CD8-positive, alpha-beta memory T cell (primary cell): ENCODE measurements around the gene FAM163B. TPM values are rescaled to one million over a fixed set of nuclear protein-coding genes. Genes with fewer than 3 reads are reported as not detected.
A peak's percentile ranks its signal among the peaks of the same experiment; 100 is the strongest.

Source experiments
- CTCF ChIA-PET: fragments of 350-600 bp; sonication (Branson Sonifier 250); formaldehyde crosslinking; loops from one replicate; lab custom pipeline; 2021; ENCODE audit warnings: antibody characterized with exemption; lab: Charles Lee
- POLR2A ChIA-PET: fragments of 350-600 bp; sonication (Branson Sonifier 250); formaldehyde crosslinking; loops from one replicate; lab custom pipeline; 2021; ENCODE audit warnings: antibody characterized with exemption; lab: Charles Lee
- DNase-seq, 5 donors: peaks; one replicate each; pipeline versions ENCODE4 v3.0.0 to v3.0.0-alpha.2; 2020 to 2022; ENCODE audit warnings: mixed read lengths in 1 of 5
- H3K27ac ChIP-seq: one replicate; pipeline ENCODE4 v1.7.0; 2013; ENCODE audit warnings: low read depth, mild to moderate bottlenecking, low read length, moderate library complexity
- H3K27me3 ChIP-seq: 2 replicates; pipeline ENCODE4 v1.7.0; 2013; ENCODE audit warnings: low read length, mild to moderate bottlenecking; ENCODE audit not compliant: insufficient read depth, poor library complexity, severe bottlenecking
- H3K36me3 ChIP-seq: 2 replicates; pipeline ENCODE4 v1.7.0; 2013; ENCODE audit warnings: mild to moderate bottlenecking, low read length, moderate library complexity; ENCODE audit not compliant: insufficient read depth
- H3K4me1 ChIP-seq: 2 replicates; pipeline ENCODE4 v1.7.0; 2013; ENCODE audit warnings: mild to moderate bottlenecking, low read length, moderate library complexity; ENCODE audit not compliant: insufficient read depth
- H3K4me3 ChIP-seq: 2 replicates; pipeline ENCODE4 v1.7.0; 2013; ENCODE audit warnings: mild to moderate bottlenecking, low read length
- H3K9me3 ChIP-seq: 2 replicates; pipeline ENCODE4 v1.7.0; 2013; ENCODE audit warnings: mild to moderate bottlenecking, low read length
- H3K27ac Mint-ChIP-seq, 8 donors: one replicate each; pipeline ENCODE4 v1.8.0; 2020 to 2021; ENCODE audit warnings: mixed read lengths in 8 of 8, mild to moderate bottlenecking in 6 of 8, inconsistent platforms in 3 of 8, moderate library complexity in 3 of 8
- H3K27me3 Mint-ChIP-seq, 2 donors: one replicate each; pipeline ENCODE4 v1.8.0; 2020 to 2021; ENCODE audit warnings: mixed read lengths in 2 of 2, mild to moderate bottlenecking in 1 of 2, moderate library complexity in 1 of 2
- H3K36me3 Mint-ChIP-seq, 3 donors: one replicate each; pipeline ENCODE4 v1.8.0; 2020 to 2021; ENCODE audit warnings: mixed read lengths in 3 of 3, inconsistent platforms in 1 of 3, mild to moderate bottlenecking in 1 of 3
- H3K4me1 Mint-ChIP-seq, 3 donors: one replicate each; pipeline ENCODE4 v1.8.0; 2020 to 2021; ENCODE audit warnings: mixed read lengths in 3 of 3, inconsistent platforms in 1 of 3, mild to moderate bottlenecking in 1 of 3
- H3K4me3 Mint-ChIP-seq, 7 donors: one replicate each; pipeline ENCODE4 v1.8.0; 2020 to 2021; ENCODE audit warnings: mixed read lengths in 7 of 7, mild to moderate bottlenecking in 6 of 7, moderate library complexity in 4 of 7, inconsistent platforms in 2 of 7
- H3K9me3 Mint-ChIP-seq, 5 donors: one replicate each; pipeline ENCODE4 v1.8.0; 2020 to 2022; ENCODE audit warnings: mixed read lengths in 5 of 5, mild to moderate bottlenecking in 3 of 5, moderate library complexity in 2 of 5, inconsistent platforms in 1 of 5
- polyA plus RNA-seq: library from polyadenylated mRNA; unstranded; fragments of 300-500 nt; fragmentation: Illumina TruSeq; gene quantifications from one replicate; pipeline ENCODE4 v1.2.3, GENCODE V29; 2021
- total RNA-seq, 2 experiments: library from RNA; stranded (reverse); gene quantifications; one replicate each; pipeline ENCODE4 v1.2.3, GENCODE V29; 2021

Gene FAM163B
- total and polyA plus RNA-seq, 3 experiments from 2014 or later: not detected

DNA sequence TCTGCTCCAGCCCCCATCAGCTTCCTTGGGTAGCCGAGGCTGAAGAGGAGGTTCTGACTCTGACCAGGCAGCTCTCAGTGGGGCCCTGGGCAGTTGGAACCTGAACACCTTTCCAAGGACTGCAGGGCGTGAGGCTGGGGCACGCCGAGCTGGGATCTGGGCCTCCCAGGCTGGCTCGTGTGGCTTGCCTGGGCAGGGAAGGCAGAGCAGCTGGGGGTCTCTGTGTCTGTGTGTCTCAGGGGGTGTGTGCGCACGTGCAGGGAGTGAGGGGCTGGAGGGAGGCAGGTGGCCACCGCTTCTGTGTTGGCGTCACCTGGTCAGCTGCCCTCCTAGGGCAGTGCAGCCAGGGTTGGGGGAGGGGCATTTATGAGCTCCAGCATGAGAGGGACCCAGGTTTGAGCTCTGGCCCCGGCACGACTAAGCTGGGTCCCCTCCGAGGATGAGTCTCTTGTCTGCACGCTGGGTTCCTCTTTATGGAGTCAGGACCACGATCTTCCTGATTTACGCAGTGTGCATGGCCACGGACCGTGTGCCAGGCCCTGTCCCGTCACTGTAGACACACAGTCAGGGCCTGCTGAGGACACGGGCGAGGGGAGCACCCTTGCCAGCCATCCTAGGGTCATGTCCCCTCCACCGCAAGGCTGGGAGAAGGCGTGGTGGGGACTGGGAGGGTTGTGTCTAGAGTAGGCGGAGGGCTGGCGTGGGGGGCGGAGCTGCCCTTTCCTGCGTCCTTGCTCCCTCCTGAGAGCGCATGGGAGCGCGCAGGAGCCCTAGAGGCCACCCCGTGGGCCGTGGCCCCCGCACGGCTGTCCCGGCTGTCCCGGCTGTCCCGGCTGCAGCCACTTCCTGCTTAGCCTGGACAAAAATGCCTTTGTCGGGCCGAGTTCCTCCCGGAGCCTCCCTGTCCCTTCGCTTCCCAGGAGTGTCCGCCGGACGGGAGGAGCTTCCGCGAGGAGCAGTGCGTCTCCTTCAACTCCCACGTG lies 70.0 kb downstream of the FAM163B start:
- Histone ChIP-seq H3K9me3 (no peaks in the 10 kb centered on the region), H3K36me3 (no peaks in the 10 kb centered on the region), H3K27ac (no peak overlapping the region), H3K4me3 (no peak overlapping the region), H3K27me3 (no peaks in the 10 kb centered on the region), H3K4me1 (peaks cover 1% of the 10 kb centered on the region)
- Mint-ChIP-seq H3K27ac (no peak overlapping the region), H3K27me3 (peaks cover 6 to 13% of the 10 kb centered on the region in 2 donors), H3K4me1 (peaks cover 0 to 3% (median 0%) of the 10 kb centered on the region in 3 donors), H3K9me3 (no peaks in the 10 kb centered on the region), H3K36me3 (no peaks in the 10 kb centered on the region), H3K4me3 (no peak overlapping the region)
- ChIA-PET POLR2A (no interaction called here), CTCF (no interaction called here)
- DNase-seq: no peak

DNA sequence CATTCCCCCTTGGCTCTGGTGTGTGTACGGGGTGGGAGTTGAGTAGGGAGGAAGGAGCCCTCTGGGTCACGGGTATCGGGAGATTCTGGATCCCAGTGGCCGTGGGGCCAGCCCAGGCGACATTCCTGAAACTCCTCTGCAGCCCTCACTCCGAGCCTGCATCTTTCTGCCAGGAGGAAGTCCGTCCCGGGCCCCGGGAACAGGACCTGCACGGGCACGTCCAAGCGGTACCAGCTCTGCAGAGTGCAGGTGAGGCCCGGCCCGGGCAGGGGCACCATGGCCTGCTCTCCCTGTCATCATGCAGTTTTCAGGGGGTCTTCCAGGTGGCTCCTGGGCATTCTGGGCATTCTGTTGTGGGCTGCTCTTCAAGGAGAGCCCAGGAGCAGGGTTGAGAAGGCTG lies 71.0 kb downstream of the FAM163B start:
- Histone ChIP-seq H3K27ac (no peak overlapping the region), H3K9me3 (no peaks in the 10 kb centered on the region), H3K4me3 (no peak overlapping the region), H3K27me3 (no peaks in the 10 kb centered on the region), H3K4me1 (peaks cover 11% of the 10 kb centered on the region), H3K36me3 (no peaks in the 10 kb centered on the region)
- Mint-ChIP-seq H3K36me3 (no peaks in the 10 kb centered on the region), H3K9me3 (no peaks in the 10 kb centered on the region), H3K27me3 (peaks cover 7 to 18% of the 10 kb centered on the region in 2 donors), H3K27ac (no peak overlapping the region), H3K4me1 (peaks cover 0 to 7% (median 0%) of the 10 kb centered on the region in 3 donors), H3K4me3 (no peak overlapping the region)
- POLR2A ChIA-PET: no interaction called here
- CTCF ChIA-PET: no interaction called here
- no peak for DNase-seq

DNA sequence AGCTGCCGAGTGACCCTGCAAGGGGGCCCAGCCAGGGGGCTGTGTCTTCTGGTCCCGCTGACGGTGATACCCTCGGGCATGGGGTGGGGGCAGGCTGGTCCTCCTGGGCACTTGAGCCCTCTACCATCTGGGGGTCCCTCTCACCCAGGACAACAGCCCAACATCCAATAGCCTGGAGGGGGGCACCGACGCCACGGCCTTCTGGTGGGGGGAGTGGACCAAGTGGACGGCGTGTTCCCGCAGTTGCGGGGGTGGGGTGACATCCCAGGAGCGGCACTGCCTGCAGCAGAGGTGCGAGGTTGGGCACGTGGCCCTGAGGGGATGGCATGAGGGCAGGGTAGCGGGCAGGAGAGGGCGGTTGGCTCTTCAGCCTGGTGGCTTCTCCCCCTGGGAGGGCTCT lies 71.9 kb downstream of the FAM163B start:
- Mint-ChIP-seq H3K27ac (peak overlapping the region in 1 of 8 donors; percentile 77), H3K4me1 (peaks cover 0 to 12% (median 0%) of the 10 kb centered on the region in 3 donors), H3K27me3 (peaks cover 8 to 23% of the 10 kb centered on the region in 2 donors), H3K4me3 (no peak overlapping the region), H3K9me3 (no peaks in the 10 kb centered on the region), H3K36me3 (no peaks in the 10 kb centered on the region)
- CTCF ChIA-PET: no interaction called here
- DNase-seq: no peak
- Histone ChIP-seq H3K27me3 (no peaks in the 10 kb centered on the region), H3K9me3 (no peaks in the 10 kb centered on the region), H3K4me3 (no peak overlapping the region), H3K4me1 (peaks cover 16% of the 10 kb centered on the region), H3K36me3 (no peaks in the 10 kb centered on the region), H3K27ac (no peak overlapping the region)
- POLR2A ChIA-PET: no interaction called here

DNA sequence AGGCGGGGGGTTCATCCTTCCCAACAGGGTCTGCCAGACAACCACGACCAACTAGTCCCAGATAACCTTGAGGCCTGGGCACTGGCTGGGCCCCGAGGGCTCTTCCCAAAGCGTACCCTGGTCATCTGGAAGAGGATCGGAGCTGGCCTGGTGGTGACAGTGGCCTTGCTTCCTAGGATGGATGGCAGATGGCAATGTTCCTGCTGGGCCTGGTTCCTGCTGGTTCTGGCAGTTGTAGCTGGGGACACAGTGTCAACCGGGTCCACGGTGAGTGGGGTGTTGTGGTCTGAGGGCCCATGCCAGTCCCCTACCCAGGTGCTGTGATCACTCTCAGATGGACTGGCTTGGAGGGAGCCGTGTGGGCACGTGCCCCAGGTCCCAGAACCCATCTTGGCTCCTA lies 72.7 kb downstream of the FAM163B start:
- Histone ChIP-seq H3K36me3 (no peaks in the 10 kb centered on the region), H3K9me3 (no peaks in the 10 kb centered on the region), H3K4me3 (no peak overlapping the region), H3K4me1 (peaks cover 16% of the 10 kb centered on the region), H3K27ac (no peak overlapping the region), H3K27me3 (no peaks in the 10 kb centered on the region)
- POLR2A ChIA-PET: no interaction called here
- Mint-ChIP-seq H3K36me3 (no peaks in the 10 kb centered on the region), H3K4me1 (peaks cover 0 to 12% (median 0%) of the 10 kb centered on the region in 3 donors), H3K27ac (no peak overlapping the region), H3K9me3 (no peaks in the 10 kb centered on the region), H3K4me3 (no peak overlapping the region), H3K27me3 (peaks cover 6 to 23% of the 10 kb centered on the region in 2 donors)
- CTCF ChIA-PET: no interaction called here
- no peak for DNase-seq

DNA sequence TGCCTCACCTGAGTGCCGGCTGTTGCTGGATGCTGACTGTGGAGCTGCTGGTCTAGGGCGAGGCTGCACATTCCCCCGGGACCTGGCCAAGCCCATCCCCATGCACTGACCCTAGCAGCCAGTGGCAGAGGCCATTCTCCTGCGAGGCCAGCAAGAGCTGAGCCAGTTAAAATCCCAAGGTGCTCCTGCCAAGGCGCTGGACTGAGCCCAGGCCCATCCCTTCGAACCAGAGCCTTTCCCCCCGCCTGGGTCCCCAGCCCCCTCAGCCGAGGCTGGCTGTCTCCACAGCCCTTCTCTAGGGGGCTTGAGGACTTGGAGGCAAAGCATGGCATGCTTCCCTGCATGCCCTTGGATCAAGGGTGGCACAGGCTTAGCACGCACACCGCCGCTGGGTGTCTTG lies 73.1 kb downstream of the FAM163B start:
- no peaks in the 10 kb centered on the region for H3K36me3 Mint-ChIP-seq
- ChIA-PET POLR2A (no interaction called here), CTCF (no interaction called here)
- H3K9me3 Mint-ChIP-seq: no peaks in the 10 kb centered on the region
- peaks cover 9 to 23% of the 10 kb centered on the region in 2 donors for H3K27me3 Mint-ChIP-seq
- H3K27ac Mint-ChIP-seq: no peak overlapping the region
- Histone ChIP-seq H3K9me3 (no peaks in the 10 kb centered on the region), H3K4me1 (peaks cover 16% of the 10 kb centered on the region), H3K4me3 (no peak overlapping the region), H3K36me3 (no peaks in the 10 kb centered on the region), H3K27me3 (no peaks in the 10 kb centered on the region), H3K27ac (no peak overlapping the region)
- DNase-seq: no peak
- H3K4me1 Mint-ChIP-seq: peaks cover 0 to 12% (median 0%) of the 10 kb centered on the region in 3 donors
- no peak overlapping the region for H3K4me3 Mint-ChIP-seq

DNA sequence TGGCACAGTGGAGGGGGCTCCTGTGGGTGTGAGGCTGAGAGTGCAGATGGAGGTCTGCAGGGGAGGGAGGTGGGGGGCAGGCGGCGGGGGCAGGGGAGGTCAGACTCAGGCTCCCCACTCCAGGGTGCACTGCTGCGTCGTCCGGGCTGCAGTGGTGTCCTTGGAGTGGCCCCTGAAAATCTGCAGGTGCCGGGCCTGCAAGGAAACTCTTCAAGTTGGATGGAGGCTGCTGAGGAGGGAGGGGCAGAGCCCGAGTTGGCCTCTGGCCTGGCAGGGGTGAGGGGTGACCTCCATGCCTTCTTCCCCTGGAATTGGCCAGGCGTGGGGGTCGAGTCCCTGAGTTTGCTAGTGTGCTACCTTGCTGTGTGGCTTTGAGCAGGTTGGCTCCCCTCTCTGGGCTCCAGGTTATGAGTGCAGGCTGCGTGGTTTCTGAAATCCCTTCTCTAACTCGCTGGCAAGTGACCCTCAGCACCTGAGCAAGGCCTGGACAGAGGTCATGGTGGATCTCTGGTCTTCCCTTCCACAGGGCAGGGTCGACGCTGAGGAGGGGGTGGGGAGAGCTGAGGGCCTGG lies 73.8 kb downstream of the FAM163B start:
- no peak overlapping the region for H3K4me3 ChIP-seq
- no peaks in the 10 kb centered on the region for H3K27me3 ChIP-seq
- Mint-ChIP-seq H3K4me3 (no peak overlapping the region), H3K9me3 (no peaks in the 10 kb centered on the region), H3K4me1 (peaks cover 0 to 12% (median 0%) of the 10 kb centered on the region in 3 donors), H3K27me3 (peaks cover 9 to 23% of the 10 kb centered on the region in 2 donors), H3K27ac (no peak overlapping the region), H3K36me3 (no peaks in the 10 kb centered on the region)
- POLR2A ChIA-PET: no interaction called here
- CTCF ChIA-PET: no interaction called here
- no peaks in the 10 kb centered on the region for H3K9me3 ChIP-seq
- H3K36me3 ChIP-seq: no peaks in the 10 kb centered on the region
- no peak for DNase-seq
- no peak overlapping the region for H3K27ac ChIP-seq
- H3K4me1 ChIP-seq: peaks cover 16% of the 10 kb centered on the region

DNA sequence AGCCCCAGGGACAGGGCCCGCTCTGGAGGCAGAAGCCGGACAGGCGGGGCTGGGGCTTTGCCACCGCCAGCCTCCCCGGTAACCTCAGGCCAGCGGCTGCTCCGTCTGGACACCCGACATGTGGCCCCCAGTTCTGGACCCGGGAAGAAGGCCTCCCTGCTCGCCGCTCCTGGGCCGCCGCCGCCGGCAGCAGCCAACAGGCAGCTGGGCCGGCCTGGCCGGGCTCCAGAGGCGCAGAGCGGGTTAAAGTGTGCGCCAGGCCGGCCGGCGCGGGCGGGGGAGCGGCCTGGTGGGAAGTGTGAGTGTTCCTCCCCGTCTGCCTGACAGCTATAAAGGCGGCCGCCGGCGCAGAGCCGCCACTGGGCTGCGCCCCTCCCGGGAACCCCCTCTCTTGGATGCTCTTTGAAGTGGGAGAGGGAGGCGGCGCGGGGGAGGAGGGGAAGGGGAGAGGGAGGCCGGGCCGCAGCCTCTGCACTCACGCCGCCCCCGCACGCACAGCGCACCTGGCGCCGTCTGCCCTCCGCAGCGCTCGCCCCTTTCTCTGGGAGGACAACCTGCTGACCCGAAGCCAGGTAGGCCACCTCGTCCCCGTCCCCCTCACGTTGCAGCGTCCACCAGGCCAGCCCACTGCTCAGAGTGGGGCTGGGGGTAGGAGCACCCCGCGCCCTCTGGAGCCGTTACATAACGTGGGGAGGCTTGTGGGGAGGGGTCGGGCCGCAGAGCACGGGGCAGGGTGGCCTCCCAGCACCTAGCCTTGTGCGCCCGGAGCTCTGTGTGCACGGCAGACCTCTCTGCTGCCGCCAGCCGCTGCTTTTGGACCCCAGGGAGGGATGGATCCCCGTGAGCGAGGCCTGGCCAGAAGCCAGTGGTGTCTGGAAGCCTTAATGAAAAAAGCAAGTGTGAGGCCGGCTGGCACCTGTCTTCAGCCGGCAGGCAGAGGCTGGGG lies 74.6 kb downstream of the FAM163B start, which contains the start of gene ADAMTSL2:
ADAMTSL2 (plus strand) TSS at position 359 of the 946 bp plus-strand sequence. CDS start 2,009 bp downstream, outside the sequence.
- CTCF ChIA-PET: no interaction called here

More for the DNA sequence above, 74.6 kb downstream of the FAM163B start, which contains the start of gene ADAMTSL2:
- H3K4me1 Mint-ChIP-seq: peaks cover 0 to 12% (median 0%) of the 10 kb centered on the region in 3 donors
- H3K27me3 Mint-ChIP-seq: peaks cover 12 to 27% of the 10 kb centered on the region in 2 donors
- POLR2A ChIA-PET: no interaction called here
- H3K27ac Mint-ChIP-seq: peak within 1 kb of the TSS in 1 of 8 donors; percentile 54
- H3K4me1 ChIP-seq: peaks cover 16% of the 10 kb centered on the region
- H3K4me3 Mint-ChIP-seq: no peak within 1 kb of the TSS
- H3K9me3 ChIP-seq: no peaks in the 10 kb centered on the region
- no peaks in the 10 kb centered on the region for H3K27me3 ChIP-seq
- H3K4me3 ChIP-seq: no peak within 1 kb of the TSS
- no peak within 1 kb of the TSS for H3K27ac ChIP-seq
- no peaks in the 10 kb centered on the region for H3K9me3 Mint-ChIP-seq
- H3K36me3 Mint-ChIP-seq: no peaks in the 10 kb centered on the region
- DNase-seq: peak in 1 of 5 donors; percentile 49
- H3K36me3 ChIP-seq: no peaks in the 10 kb centered on the region
